HCT116 (cell line): ENCODE results near the gene UBE2J2. TPM values are rescaled to one million over a fixed set of nuclear protein-coding genes. Genes with fewer than 3 reads are reported as not detected.

Experiments
- ATAC-seq: fragments of 200-7000 bp; cut with Tn5 transposase; 2 replicates; pipeline ENCODE4 v1.9.1; 2020; ENCODE audit warnings: mild to moderate bottlenecking, moderate library complexity
- BruUV-seq: library from RNA; stranded (reverse); fragments of 400-500 nt; replicated peaks from 2 replicates; lab custom pipeline; 2021; lab: Mats Ljungman, UMichigan
- CTCF ChIA-PET: fragments of 300-600 bp; sonication (Branson Sonifier 250); formaldehyde crosslinking; loops from one replicate; lab custom pipeline; 2021; ENCODE audit warnings: antibody characterized with exemption; lab: Charles Lee
- POLR2A ChIA-PET: fragments of 300-600, 350-600 bp; sonication (Branson Sonifier 250); formaldehyde crosslinking; loops from one replicate; lab custom pipeline; 2021; ENCODE audit warnings: antibody characterized with exemption; lab: Charles Lee
- RAD21 ChIA-PET, 2 experiments: fragments of 300-600 bp; sonication (Branson Sonifier 250); formaldehyde crosslinking; loops; one replicate each; lab custom pipeline; 2023; ENCODE audit warnings: low total read pairs in 2 of 2; ENCODE audit not compliant: uncharacterized antibody in 2 of 2, unreplicated experiment in 2 of 2, low non-redundant PET in 1 of 2; lab: Charles Lee
- DNase-seq: peaks from one replicate; pipeline ENCODE4 v3.0.0-alpha.2; 2010; ENCODE audit warnings: low read depth, low spot score
- H2AFZ ChIP-seq: fragments of 200-600 bp; shearing (Covaris generic), sonication (generic); 2 replicates; pipeline ENCODE4 v1.6.1; 2017; ENCODE audit warnings: low read depth, mixed run types, mixed read lengths, antibody characterized with exemption, low read length; ENCODE audit not compliant: poor library complexity, severe bottlenecking
- H3K27ac ChIP-seq: 2 replicates; pipeline ENCODE4 v1.5.1; 2012; ENCODE audit warnings: low read depth, low read length
- H3K27me3 ChIP-seq: fragments of 200-600 bp; sonication (generic); 2 replicates; pipeline ENCODE4 v1.6.1; 2016; ENCODE audit warnings: mixed run types, low read length, mixed read lengths; ENCODE audit not compliant: insufficient read depth
- H3K36me3 ChIP-seq, 2 experiments: fragments of 200-500 bp in 1 of 2; fragments of 200-600 bp in 1 of 2; sonication (Bioruptor generic) in 1 of 2; sonication (generic) in 1 of 2; 2 replicates each; pipeline versions ENCODE4 v1.5.1 to v1.6.1; 2014 to 2016; ENCODE audit warnings: low read length in 2 of 2, inconsistent platforms in 1 of 2, mixed read lengths in 1 of 2, mixed run types in 1 of 2; ENCODE audit not compliant: insufficient read depth in 2 of 2, control insufficient read depth in 1 of 2
- H3K4me1 ChIP-seq, 2 experiments: fragments of 200-600 bp in 1 of 2; sonication (generic) in 1 of 2; 2 replicates each; pipeline versions ENCODE4 v1.5.1 to v1.6.1; 2012 to 2017; ENCODE audit warnings: low read length in 2 of 2, inconsistent platforms in 1 of 2, mild to moderate bottlenecking in 1 of 2, mixed read lengths in 1 of 2, mixed run types in 1 of 2, moderate library complexity in 1 of 2; ENCODE audit not compliant: insufficient read depth in 2 of 2, control insufficient read depth in 1 of 2
- H3K4me2 ChIP-seq: fragments of 200-600 bp; sonication (generic); 2 replicates; pipeline ENCODE4 v1.6.1; 2017; ENCODE audit warnings: mixed run types, low read length, mixed read lengths
- H3K4me3 ChIP-seq, 2 experiments: fragments of 200-600 bp in 1 of 2; sonication (generic) in 1 of 2; replicated peaks in 1 of 2; 2 replicates each; pipeline ENCODE4 v1.5.1; 2011 to 2016; ENCODE audit warnings: low read length in 2 of 2, control low read depth in 1 of 2, low read depth in 1 of 2, mild to moderate bottlenecking in 1 of 2, mixed read lengths in 1 of 2, mixed run types in 1 of 2
- H3K79me2 ChIP-seq: fragments of 200-600 bp; sonication (generic); 2 replicates; pipeline ENCODE4 v1.6.1; 2017; ENCODE audit warnings: mild to moderate bottlenecking, mixed run types, low read length, moderate library complexity, mixed read lengths; ENCODE audit not compliant: insufficient read depth
- H3K9ac ChIP-seq: fragments of 200-600 bp; sonication (generic); 2 replicates; pipeline ENCODE4 v1.6.1; 2016; ENCODE audit warnings: low read length, mixed read lengths
- H3K9me2 ChIP-seq: fragments of 200-600 bp; sonication (generic), shearing (Covaris generic); 2 replicates; pipeline ENCODE4 v1.6.1; 2017; ENCODE audit warnings: mixed run types, mild to moderate bottlenecking, moderate library complexity; ENCODE audit not compliant: insufficient read depth
- H3K9me3 ChIP-seq, 2 experiments: fragments of 200-500 bp in 1 of 2; fragments of 200-600 bp in 1 of 2; sonication (Bioruptor generic) in 1 of 2; sonication (generic) in 1 of 2; 2 replicates each; pipeline ENCODE4 v1.6.1; 2014 to 2017; ENCODE audit warnings: low read length in 2 of 2, mixed read lengths in 2 of 2, inconsistent platforms in 1 of 2, low read depth in 1 of 2, mild to moderate bottlenecking in 1 of 2, mixed run types in 1 of 2, moderate library complexity in 1 of 2; ENCODE audit not compliant: control insufficient read depth in 1 of 2, insufficient read depth in 1 of 2
- H4K20me1 ChIP-seq: fragments of 200-600 bp; sonication (generic), shearing (Covaris generic); 2 replicates; pipeline ENCODE4 v1.6.1; 2017; ENCODE audit warnings: mixed run types, mild to moderate bottlenecking, moderate library complexity; ENCODE audit not compliant: insufficient read depth
- CEBPB ChIP-seq: IDR thresholded peaks from 2 replicates; pipeline ENCODE4 v1.6.1; 2012; ENCODE audit warnings: low read depth
- EZH2 ChIP-seq: fragments of 200-600 bp; sonication (generic); IDR thresholded peaks from 2 replicates; pipeline ENCODE4 v1.6.1; 2017; ENCODE audit warnings: antibody characterized with exemption, mixed run types
- EZH2phosphoT487 ChIP-seq: fragments of 200-600 bp; IDR thresholded peaks from 2 replicates; pipeline ENCODE4 v1.6.1; 2018; ENCODE audit warnings: antibody characterized with exemption, borderline replicate concordance
- FOSL1 ChIP-seq: IDR thresholded peaks from 2 replicates; pipeline ENCODE4 v1.6.1; 2012; ENCODE audit warnings: low read depth
- POLR2A ChIP-seq: IDR thresholded peaks from 2 replicates; pipeline ENCODE4 v1.7.0; 2011; ENCODE audit warnings: borderline replicate concordance; ENCODE audit not compliant: insufficient read depth, insufficient read length; ENCODE audit errors: extremely low read depth
- SIN3A ChIP-seq: IDR thresholded peaks from 2 replicates; pipeline ENCODE4 v1.6.1; 2012; ENCODE audit warnings: low read depth
- SP1 ChIP-seq: IDR thresholded peaks from 2 replicates; pipeline ENCODE4 v1.6.1; 2012; ENCODE audit warnings: low read depth
- SRF ChIP-seq: IDR thresholded peaks from 2 replicates; pipeline ENCODE4 v1.6.1; 2012; ENCODE audit warnings: low read depth
- TCF7L2 ChIP-seq: IDR thresholded peaks from 2 replicates; pipeline ENCODE4 v1.7.0; 2011; ENCODE audit warnings: borderline replicate concordance, inconsistent platforms; ENCODE audit not compliant: insufficient read depth, insufficient read length; ENCODE audit errors: extremely low read depth
- YY1 ChIP-seq: IDR thresholded peaks from 2 replicates; pipeline ENCODE4 v1.6.1; 2011; ENCODE audit warnings: low read length, low read depth, moderate library complexity, mild to moderate bottlenecking; ENCODE audit not compliant: insufficient replicate concordance; ENCODE audit errors: extremely low read depth
- ZFX ChIP-seq: fragments of 450-650 bp; IDR thresholded peaks from 2 replicates; pipeline ENCODE4 v1.6.1; 2017
- ZNF274 ChIP-seq: fragments of 200-500 bp; sonication (Bioruptor generic); IDR thresholded peaks from 2 replicates; pipeline ENCODE4 v1.6.1; 2014; ENCODE audit warnings: mild to moderate bottlenecking, low read depth, low read length, inconsistent platforms
- intact Hi-C: fragments of 100-400 bp; cut with micrococcal nuclease; formaldehyde crosslinking; loops from 2 replicates; pipeline ENCODE4 v1.10.0; 2022
- total RNA-seq: library from RNA; stranded (reverse); gene quantifications from one replicate; pipeline ENCODE4 v1.2.1, GENCODE V29; 2021; ENCODE audit not compliant: unreplicated experiment
- TF ChIP-seq, protein P1 (sequence below): IDR thresholded peaks from 2 replicates; pipeline ENCODE4 v1.6.1; 2012
- TF ChIP-seq, protein P2 (sequence below): IDR thresholded peaks from 2 replicates; pipeline ENCODE4 v1.6.1; 2011; ENCODE audit warnings: mild to moderate bottlenecking, low read length, moderate library complexity; ENCODE audit not compliant: insufficient replicate concordance; ENCODE audit errors: extremely low read depth

Gene UBE2J2
- total RNA-seq, 1 experiment from 2014 or later: 67.7 TPM

DNA sequence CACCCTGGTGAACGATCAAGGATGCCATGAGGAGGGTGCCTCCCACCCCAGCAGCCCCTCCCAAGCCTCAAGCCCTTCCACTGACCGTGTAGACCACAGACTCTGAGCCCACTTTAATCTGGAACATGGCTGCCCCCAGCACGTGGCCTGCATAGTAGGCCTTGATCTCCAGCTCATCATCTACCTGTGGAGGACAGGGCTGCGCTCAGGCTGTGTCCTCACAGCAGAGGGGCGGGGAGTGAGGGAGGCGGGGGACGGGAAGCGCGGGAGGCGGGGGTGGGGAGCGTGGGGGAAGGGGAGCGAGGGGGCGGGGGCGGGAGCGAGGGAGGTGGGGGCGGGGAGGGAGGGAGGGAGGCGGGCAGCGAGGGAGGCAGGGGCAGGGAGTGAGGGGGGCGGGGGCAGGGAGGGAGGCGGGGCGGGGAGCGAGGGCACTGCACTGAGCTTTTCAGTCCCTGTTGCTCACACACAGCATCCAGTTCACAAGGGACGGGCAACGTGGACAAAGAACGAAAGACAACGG, 41.8 kb upstream of the UBE2J2 start (continued):
- TF ChIP-seq SRF: no peak
- TF ChIP-seq SP1: no peak

DNA sequence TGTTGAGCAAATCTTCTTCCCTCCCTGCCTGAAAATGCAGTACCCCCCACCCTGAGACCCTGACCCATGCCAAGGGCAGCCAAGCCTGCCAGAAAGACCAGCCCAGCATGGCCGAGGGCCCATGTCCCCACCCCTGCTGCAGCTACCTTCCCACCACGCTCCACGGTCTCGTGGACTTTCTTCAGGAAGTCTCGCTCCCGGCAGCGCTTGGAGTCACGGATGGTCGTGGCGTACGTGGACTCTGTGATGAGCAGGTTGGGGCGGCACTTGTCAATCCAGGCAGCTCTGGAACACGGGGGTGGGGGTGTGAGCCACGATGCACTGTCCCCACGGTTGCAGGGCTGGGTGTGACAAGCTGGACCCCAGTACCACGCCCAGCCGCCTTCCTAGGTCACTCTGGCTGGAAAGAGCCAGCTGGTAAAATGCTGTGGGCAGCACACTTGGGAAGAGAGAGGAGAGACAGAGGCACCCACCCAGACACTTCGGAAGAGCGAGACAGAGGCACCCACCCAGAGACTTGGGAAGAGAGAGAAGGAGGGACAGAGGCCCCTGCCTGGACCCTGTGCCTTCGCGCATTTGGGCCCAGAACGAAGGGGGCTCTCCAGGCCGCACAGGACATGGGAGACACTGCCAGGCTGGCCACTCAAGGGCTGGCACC, 41.2 kb upstream of the UBE2J2 start:
- H3K4me2 ChIP-seq: no peak overlapping the region
- no TSS peak for BruUV-seq
- CTCF ChIA-PET: no interaction called here

More for the DNA sequence above, 41.2 kb upstream of the UBE2J2 start:
- no peaks in the 10 kb centered on the region for H3K9me3 ChIP-seq
- RAD21 ChIA-PET: no interaction called here
- intact Hi-C loops: no loop called here
- no peak overlapping the region for H2AFZ ChIP-seq
- no peaks in the 10 kb centered on the region for H3K27me3 ChIP-seq
- H3K9me2 ChIP-seq: no peaks in the 10 kb centered on the region
- POLR2A ChIA-PET: no interaction called here
- peaks cover 90% of the 10 kb centered on the region for H3K79me2 ChIP-seq
- H4K20me1 ChIP-seq: peaks cover 9% of the 10 kb centered on the region; the same call in 1 of the 2 replicates
- peaks cover 23 to 48% of the 10 kb centered on the region in 2 experiments for H3K4me1 ChIP-seq
- no peak for ATAC-seq
- peaks cover 19 to 48% of the 10 kb centered on the region in 2 experiments for H3K36me3 ChIP-seq
- DNase-seq: no peak
- H3K4me3 ChIP-seq: no peak overlapping the region
- no peak overlapping the region for H3K9ac ChIP-seq
- TF ChIP-seq EZH2: no peak
- TF ChIP-seq, protein P1, sequence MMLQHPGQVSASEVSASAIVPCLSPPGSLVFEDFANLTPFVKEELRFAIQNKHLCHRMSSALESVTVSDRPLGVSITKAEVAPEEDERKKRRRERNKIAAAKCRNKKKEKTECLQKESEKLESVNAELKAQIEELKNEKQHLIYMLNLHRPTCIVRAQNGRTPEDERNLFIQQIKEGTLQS: no peak
- no peak for TF ChIP-seq ZNF274
- no peak for TF ChIP-seq ZFX
- TF ChIP-seq SP1: no peak
- no peak for TF ChIP-seq YY1
- TF ChIP-seq TCF7L2: no peak
- TF ChIP-seq FOSL1: no peak
- no peak for TF ChIP-seq CEBPB
- TF ChIP-seq SIN3A: no peak
- TF ChIP-seq POLR2A: no peak
- TF ChIP-seq EZH2phosphoT487: no peak
- TF ChIP-seq, protein P2, sequence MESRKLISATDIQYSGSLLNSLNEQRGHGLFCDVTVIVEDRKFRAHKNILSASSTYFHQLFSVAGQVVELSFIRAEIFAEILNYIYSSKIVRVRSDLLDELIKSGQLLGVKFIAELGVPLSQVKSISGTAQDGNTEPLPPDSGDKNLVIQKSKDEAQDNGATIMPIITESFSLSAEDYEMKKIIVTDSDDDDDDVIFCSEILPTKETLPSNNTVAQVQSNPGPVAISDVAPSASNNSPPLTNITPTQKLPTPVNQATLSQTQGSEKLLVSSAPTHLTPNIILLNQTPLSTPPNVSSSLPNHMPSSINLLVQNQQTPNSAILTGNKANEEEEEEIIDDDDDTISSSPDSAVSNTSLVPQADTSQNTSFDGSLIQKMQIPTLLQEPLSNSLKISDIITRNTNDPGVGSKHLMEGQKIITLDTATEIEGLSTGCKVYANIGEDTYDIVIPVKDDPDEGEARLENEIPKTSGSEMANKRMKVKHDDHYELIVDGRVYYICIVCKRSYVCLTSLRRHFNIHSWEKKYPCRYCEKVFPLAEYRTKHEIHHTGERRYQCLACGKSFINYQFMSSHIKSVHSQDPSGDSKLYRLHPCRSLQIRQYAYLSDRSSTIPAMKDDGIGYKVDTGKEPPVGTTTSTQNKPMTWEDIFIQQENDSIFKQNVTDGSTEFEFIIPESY: no peak
- peak overlapping the region; percentile 26; the same call in 1 of the 2 replicates for H3K27ac ChIP-seq
